Globus pallidus (tissue), 1 donor: ENCODE measurements around the gene ELOVL5.
"Not testable (repeated sequence)": the region's sequence is repeated elsewhere in the genome, so short reads cannot be mapped to it uniquely, and the experiment has no call there.

ENCODE experiments used
- DNase-seq: peaks from one replicate; pipeline ENCODE4 v3.0.0-alpha.2; 2015; ENCODE audit warnings: low spot score

Gene ELOVL5

GRCh38 chr6:53348371-53349208 lies at the start of gene ELOVL5:
TSS of gene ELOVL5 (minus strand) at chr6:53348950. CDS start at chr6:53295699, 53,251 bp downstream.
- DNase-seq, result peak; percentile 94

- no peak for DNase-seq
Measured at GRCh38 chr6:53397283-53397682, 48.5 kb upstream of the ELOVL5 start.

- DNase-seq, result no peak
Measured at GRCh38 chr6:53395986-53396385, 47.2 kb upstream of the ELOVL5 start.

GRCh38 chr6:53394704-53395103 lies 46.0 kb upstream of the ELOVL5 start:
- no peak for DNase-seq

- no peak for DNase-seq
Measured at GRCh38 chr6:53391170-53391569, 42.4 kb upstream of the ELOVL5 start.

- no peak for DNase-seq
Measured at GRCh38 chr6:53390010-53390409, 41.3 kb upstream of the ELOVL5 start.

- not testable (repeated sequence) for DNase-seq
Measured at GRCh38 chr6:53388615-53389014, 39.9 kb upstream of the ELOVL5 start.

- no peak for DNase-seq
Measured at GRCh38 chr6:53382421-53382820, 33.7 kb upstream of the ELOVL5 start.

- no peak for DNase-seq
Measured at GRCh38 chr6:53378208-53378607, 29.5 kb upstream of the ELOVL5 start.

- DNase-seq, result no peak
Measured at GRCh38 chr6:53377793-53378192, 29.0 kb upstream of the ELOVL5 start.

GRCh38 chr6:53377289-53377688 lies 28.5 kb upstream of the ELOVL5 start:
- no peak for DNase-seq

GRCh38 chr6:53376661-53377226 lies 28.0 kb upstream of the ELOVL5 start:
- DNase-seq, result no peak

GRCh38 chr6:53375847-53376246 lies 27.1 kb upstream of the ELOVL5 start:
- no peak for DNase-seq

GRCh38 chr6:53373638-53374037 lies 24.9 kb upstream of the ELOVL5 start:
- DNase-seq, result no peak

- no peak for DNase-seq
Measured at GRCh38 chr6:53369876-53370515, 21.2 kb upstream of the ELOVL5 start.

- no peak for DNase-seq
Measured at GRCh38 chr6:53369051-53369450, 20.3 kb upstream of the ELOVL5 start.

- no peak for DNase-seq
Measured at GRCh38 chr6:53366128-53366641, 17.4 kb upstream of the ELOVL5 start.

GRCh38 chr6:53363341-53364079 lies 14.8 kb upstream of the ELOVL5 start:
- no peak for DNase-seq

- no peak for DNase-seq
Measured at GRCh38 chr6:53361549-53362031, 12.8 kb upstream of the ELOVL5 start.

GRCh38 chr6:53360093-53360912 lies 11.6 kb upstream of the ELOVL5 start:
- DNase-seq, result no peak

- DNase-seq, result no peak
Measured at GRCh38 chr6:53359843-53360092, 11.0 kb upstream of the ELOVL5 start.
